Renal cortex interstitium (tissue), 3 donors: ENCODE measurements around the gene EPM2AIP1. TPM values are rescaled to one million over a fixed set of nuclear protein-coding genes. Genes with fewer than 3 reads are reported as not detected.

ENCODE experiments used
- polyA plus RNA-seq, 3 donors: library from polyadenylated mRNA; unstranded; fragments of 120-200 nt; gene quantifications; one replicate each; pipeline ENCODE4 v1.2.1, GENCODE V29; 2013; ENCODE audit not compliant: insufficient read length in 3 of 3

EPM2AIP1 gene
- polyA plus RNA-seq, 3 donors: 51.0 to 62.6 (median 58.0) TPM

Other genes with a start within 250 kb of the EPM2AIP1 start
- 1 to 10 TPM in 2 of 3 donors, under 1 TPM in 1; 0.99 to 1.5 (median 1.3) TPM for gene DCLK3, start 228.6 kb downstream of the EPM2AIP1 start, polyA plus RNA-seq
- gene TRANK1, start 48.1 kb downstream of the EPM2AIP1 start, polyA plus RNA-seq: 10 to 100 TPM in 1 of 3 donors, 1 to 10 TPM in 2; 6.6 to 10.4 (median 8.8) TPM
- 10 to 100 TPM; 50.2 to 54.6 (median 50.9) TPM for gene MLH1, start 387 bp upstream of the EPM2AIP1 start, polyA plus RNA-seq
- 10 to 100 TPM; 37.6 to 43.2 (median 39.8) TPM for gene LRRFIP2, start 181.5 kb upstream of the EPM2AIP1 start, polyA plus RNA-seq